Cortex of kidney (tissue), 1 donor: Measurements from ENCODE around the gene RELN.

Experiments
- DNase-seq: peaks from one replicate; lab custom pipeline; 2025; lab: John Stamatoyannopoulos, UW

The RELN gene

GRCh38 chr7:103894656-103895596, 94.5 kb downstream of the RELN start:
- no peak for DNase-seq

- DNase-seq, result no peak
Measured at GRCh38 chr7:103893350-103893749, 96.1 kb downstream of the RELN start.

- DNase-seq, result no peak
Measured at GRCh38 chr7:103889451-103889850, 100.0 kb downstream of the RELN start.

- no peak for DNase-seq
Measured at GRCh38 chr7:103888603-103889153, 100.8 kb downstream of the RELN start.

GRCh38 chr7:103887853-103888602, 101.4 kb downstream of the RELN start:
- DNase-seq, result no peak

GRCh38 chr7:103887050-103887449, 102.4 kb downstream of the RELN start:
- no peak for DNase-seq

- DNase-seq, result no peak
Measured at GRCh38 chr7:103879928-103880600, 109.4 kb downstream of the RELN start.

GRCh38 chr7:103879411-103879810, 110.0 kb downstream of the RELN start:
- DNase-seq, result no peak

GRCh38 chr7:103877565-103877964, 111.9 kb downstream of the RELN start:
- no peak for DNase-seq

GRCh38 chr7:103875718-103876117, 113.7 kb downstream of the RELN start:
- DNase-seq, result no peak

- no peak for DNase-seq
Measured at GRCh38 chr7:103871473-103871872, 118.0 kb downstream of the RELN start.

- DNase-seq, result no peak
Measured at GRCh38 chr7:103870664-103871063, 118.8 kb downstream of the RELN start.

GRCh38 chr7:103867874-103868273, 121.6 kb downstream of the RELN start:
- no peak for DNase-seq

GRCh38 chr7:103866919-103867318, 122.5 kb downstream of the RELN start:
- no peak for DNase-seq

GRCh38 chr7:103865442-103865841, 124.0 kb downstream of the RELN start:
- DNase-seq, result no peak

GRCh38 chr7:103862302-103863035, 127.0 kb downstream of the RELN start:
- DNase-seq, result no peak

GRCh38 chr7:103859709-103860108, 129.7 kb downstream of the RELN start:
- DNase-seq, result no peak

GRCh38 chr7:103857435-103857834, 132.0 kb downstream of the RELN start:
- no peak for DNase-seq

- no peak for DNase-seq
Measured at GRCh38 chr7:103856929-103857328, 132.5 kb downstream of the RELN start.

- no peak for DNase-seq
Measured at GRCh38 chr7:103855671-103856070, 133.8 kb downstream of the RELN start.

GRCh38 chr7:103854611-103855010, 134.8 kb downstream of the RELN start:
- no peak for DNase-seq
